NCI-H146 treated with DMSO at 0.1 percent for 48 hours (cell line): ENCODE data around the gene TBC1D8B.
"Not testable (repeated sequence)": the region's sequence is repeated elsewhere in the genome, so short reads cannot be mapped to it uniquely, and the experiment has no call there.

ENCODE experiments used
- DNase-seq: peaks from one replicate; lab custom pipeline; 2025; ENCODE audit not compliant: unreplicated experiment; lab: John Stamatoyannopoulos, UW

TBC1D8B gene

DNA sequence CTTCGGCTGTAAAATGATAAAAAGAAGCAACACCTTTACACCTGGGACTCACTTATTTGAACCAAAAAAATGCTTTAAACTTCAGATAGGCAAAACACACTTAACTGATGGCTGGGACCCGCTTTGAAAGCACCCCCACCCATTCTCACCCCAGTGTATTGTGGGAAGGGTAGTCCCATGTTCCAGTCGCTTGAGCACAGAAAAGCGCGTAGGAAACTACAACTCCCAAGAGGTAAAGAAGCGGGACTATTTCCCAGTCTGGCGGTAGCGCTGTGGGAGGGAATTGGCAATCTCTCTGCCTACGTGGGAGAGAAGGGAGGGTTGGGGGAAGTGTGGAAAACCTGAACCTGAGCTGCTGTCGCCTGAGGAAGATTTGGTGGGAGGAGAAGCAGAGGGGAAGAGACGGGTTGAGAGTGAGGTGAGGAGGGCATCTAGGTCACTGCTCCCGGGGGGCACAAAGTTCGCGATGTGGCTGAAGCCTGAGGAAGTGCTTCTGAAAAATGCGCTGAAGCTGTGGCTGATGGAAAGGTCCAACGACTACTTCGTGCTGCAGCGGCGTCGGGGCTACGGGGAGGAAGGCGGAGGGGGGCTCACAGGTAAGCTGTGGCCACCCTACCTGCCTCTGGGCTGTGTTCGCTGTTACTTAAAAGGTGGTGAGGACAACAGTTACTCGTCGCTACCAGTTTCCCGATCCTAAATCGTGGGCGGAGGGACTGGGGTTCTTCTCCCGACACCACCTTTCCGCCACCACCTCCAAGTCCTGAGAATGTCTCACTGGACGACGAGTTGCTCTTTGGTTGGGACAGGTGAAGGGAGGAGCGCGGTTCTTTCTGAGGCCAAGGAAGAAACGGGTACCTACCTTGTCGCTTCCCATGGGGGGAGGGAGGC is at the start of gene TBC1D8B:
TSS of gene TBC1D8B (plus strand) at position 286 of the 888 bp plus-strand sequence. CDS start at position 467, 181 bp downstream.
- no peak for DNase-seq

DNA sequence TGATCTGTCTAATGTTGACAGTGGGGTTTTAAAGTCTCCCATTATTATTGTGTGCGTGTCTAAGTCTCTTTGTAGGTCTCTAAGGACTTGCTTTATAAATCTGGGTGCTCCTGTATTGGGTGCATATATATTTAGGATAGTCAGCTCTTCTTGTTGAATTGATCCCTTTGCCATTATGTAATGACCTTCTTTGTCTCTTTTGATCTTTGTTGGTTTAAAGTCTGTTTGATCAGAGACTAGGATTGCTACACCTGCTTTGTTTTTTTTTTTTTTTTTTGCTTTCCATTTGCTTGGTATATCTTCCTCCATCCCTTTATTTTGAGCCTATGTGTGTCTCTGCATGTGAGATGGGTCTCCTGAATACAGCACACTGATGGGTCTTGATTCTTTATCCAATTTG is 33.2 kb upstream of the TBC1D8B start:
- DNase-seq = not testable (repeated sequence)

DNA sequence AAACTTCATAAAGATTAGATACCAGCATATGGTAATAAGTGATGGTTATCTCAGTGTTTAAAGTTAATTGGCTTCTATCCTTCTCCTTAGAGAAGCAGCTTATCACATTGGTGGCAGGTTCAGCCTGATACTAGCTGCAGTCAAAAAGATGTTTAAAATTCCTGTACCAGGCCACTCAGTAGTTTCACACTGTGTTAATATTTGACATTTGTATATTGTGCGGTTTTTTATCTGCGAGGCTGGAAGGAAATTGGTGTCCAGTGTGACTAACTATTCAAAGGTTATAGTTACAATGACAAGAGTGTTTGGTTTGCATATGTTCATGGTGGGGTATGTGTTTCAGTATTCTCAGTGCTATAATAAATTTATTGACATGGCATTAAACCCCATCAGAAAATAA is 27.5 kb upstream of the TBC1D8B start:
- DNase-seq = no peak

DNA sequence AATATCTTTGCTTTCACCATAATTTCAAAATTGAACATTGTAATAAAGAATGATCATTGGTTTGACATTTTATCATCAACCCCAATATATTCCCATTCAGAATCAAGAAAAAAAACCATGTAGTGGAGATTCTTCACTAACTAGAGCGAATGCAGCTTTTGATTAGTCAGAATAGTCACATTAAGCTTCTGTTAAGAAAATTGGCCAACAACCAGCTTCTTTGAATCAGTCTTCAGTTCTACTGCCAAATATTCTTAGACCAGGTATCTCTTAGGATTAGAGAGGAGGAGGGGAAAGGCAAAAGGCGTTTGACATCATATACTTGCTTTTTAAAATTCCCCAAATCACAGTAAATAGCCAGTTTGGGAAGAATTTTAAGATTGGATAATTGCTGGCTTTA is 22.2 kb upstream of the TBC1D8B start:
- DNase-seq = no peak

DNA sequence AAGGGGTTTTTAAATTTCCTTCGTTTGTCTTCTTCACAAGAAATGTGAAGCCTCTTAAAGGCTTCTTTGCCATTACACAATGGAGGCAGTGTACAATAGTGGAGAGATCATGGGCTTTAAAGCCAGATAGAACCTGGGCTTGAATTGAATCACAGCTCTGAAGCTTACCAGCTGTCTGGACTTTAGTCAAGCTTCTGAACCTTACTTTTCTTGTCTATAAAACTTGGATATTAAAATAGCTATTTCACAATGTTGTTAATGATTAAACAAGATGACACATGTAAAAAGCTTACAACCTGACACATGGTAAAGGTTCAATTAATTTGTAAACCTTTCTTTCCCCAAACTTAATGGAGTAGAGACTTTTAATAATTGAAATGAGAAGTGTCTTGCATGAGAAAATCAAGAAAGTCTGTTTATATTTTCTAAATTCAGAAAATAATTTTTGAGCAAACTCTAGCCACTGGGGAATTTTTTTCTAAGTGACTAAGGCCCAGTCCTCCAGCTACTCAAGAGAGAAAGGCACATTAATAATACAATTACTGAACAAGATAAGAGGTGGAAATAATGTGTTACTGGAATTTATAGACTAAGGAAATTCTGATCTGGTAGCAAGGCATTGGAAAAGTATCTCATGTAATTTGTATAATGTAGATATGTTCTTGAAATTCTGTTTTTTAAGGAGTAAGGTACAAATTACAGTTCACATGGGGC is 21.7 kb upstream of the TBC1D8B start:
- DNase-seq = no peak

DNA sequence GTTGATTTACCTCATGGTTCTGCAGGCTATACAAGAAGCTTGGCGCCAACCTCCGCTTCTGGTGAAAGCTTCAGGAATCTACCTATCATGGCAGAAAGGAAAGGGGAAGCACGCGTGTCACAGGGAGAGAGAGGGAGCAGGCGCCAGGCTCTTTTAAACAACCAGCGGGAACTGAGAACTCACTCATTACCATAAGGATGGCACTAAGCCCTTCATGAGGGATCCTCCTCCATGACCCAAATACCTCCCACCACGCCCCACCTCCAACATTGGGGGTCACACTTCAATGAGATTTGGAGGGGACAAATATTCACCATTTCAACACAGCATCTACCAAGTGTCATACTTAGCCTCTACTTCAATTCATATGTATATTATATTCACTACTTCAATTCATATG is 18.8 kb upstream of the TBC1D8B start:
- no peak for DNase-seq

DNA sequence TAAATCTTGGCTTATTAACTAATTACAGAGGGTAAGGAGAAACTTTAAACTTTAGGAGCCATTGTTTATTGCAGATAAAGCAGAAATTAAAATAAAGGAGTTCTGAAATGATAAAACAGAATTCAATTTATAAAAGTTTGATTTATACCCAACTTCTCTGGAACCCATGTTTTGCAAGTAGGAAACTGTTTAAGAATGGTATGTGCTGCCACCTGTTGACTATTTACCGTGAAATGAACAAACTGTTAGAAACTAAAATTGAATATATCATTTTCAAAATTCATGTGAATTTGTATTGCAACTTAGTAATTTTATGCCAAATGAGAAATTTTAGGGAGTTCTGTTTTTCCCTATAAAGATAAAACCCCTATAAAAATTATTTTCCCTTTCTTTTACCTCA is 11.0 kb upstream of the TBC1D8B start:
- DNase-seq = no peak

DNA sequence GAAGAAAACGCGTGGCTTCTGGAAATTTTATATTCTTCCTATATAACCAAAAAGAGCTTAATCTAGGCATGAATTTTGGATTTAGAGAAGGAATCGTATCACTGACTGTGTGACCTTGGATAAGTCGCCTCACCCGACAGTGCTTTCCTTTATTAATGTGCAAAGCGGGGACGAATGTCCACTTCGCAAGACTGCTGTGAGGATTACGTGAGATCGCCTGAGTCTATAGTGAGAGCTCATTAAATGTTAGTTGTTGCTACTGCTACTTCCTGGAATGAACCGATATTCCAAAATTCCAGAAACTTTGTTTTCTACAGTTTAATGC is 448 bp upstream of the TBC1D8B start:
- no peak for DNase-seq

DNA sequence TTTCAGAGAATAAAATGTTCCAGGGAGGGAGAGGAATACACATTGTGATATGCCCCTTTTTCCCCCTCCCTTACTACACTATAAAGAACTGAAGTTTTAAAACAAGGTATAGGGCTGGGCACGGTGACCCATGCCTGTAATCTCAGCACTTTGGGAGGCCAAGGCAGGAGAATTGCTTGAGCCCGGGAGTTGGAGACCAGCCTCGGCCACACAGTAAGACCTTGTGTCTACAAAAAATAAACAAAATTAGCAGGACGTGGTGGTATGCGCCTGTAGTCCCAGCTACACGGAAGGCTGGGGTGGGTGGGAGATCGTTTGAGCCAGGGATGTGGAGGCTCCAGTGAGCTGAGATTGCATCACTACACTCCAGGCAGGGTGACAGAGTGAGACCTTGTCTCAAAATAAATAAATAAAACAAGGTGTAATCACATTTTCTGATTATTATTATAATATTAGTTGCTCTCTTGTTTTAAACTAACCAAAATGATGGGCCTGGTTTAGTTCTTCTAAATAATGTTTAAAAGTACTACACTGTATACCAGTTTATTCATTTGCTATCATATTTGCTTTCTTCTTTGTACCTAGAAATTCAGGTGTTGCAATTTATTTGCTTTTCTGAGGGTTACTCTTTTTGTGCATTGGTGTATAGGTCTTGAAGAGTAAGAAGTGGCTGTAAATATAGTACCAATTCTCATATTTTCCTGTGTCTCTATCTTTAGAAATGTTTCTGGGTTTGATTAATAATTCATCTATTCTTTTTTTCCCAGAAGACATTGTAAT is 8.8 kb downstream of the TBC1D8B start:
- DNase-seq = no peak

DNA sequence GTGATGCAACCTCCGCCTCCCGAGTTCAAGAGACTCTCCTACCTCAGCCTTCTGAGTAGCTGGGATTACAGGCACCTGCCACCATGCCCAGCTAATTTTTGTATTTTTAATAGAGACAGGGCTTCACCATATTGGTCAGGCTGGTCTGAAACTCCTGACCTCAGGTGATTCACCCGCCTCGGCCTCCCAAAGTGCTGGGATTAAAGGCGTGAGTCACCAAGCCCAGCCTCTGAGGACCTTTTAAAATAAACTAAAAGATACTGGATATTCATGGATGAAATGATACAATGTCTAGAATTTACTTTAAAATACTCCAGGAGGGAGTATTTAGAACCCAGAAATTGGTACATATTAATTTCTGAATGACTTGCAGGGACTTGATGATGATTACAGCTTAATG is 10.5 kb downstream of the TBC1D8B start:
- not testable (repeated sequence) for DNase-seq

DNA sequence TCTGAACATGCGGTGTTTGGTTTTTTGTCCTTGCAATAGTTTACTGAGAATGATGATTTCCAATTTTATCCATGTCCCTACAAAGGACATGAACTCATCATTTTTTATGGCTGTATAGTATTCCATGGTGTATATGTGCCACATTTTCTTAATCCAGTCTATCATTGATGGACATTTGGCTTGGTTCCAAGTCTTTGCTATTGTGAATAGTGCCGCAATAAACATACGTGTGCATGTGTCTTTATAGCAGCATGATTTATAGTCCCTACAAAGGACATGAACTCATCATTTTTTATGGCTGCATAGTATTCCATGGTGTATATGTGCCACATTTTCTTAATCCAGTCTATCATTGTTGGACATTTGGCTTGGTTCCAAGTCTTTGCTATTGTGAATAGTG is 11.6 kb downstream of the TBC1D8B start:
- not testable (repeated sequence) for DNase-seq

DNA sequence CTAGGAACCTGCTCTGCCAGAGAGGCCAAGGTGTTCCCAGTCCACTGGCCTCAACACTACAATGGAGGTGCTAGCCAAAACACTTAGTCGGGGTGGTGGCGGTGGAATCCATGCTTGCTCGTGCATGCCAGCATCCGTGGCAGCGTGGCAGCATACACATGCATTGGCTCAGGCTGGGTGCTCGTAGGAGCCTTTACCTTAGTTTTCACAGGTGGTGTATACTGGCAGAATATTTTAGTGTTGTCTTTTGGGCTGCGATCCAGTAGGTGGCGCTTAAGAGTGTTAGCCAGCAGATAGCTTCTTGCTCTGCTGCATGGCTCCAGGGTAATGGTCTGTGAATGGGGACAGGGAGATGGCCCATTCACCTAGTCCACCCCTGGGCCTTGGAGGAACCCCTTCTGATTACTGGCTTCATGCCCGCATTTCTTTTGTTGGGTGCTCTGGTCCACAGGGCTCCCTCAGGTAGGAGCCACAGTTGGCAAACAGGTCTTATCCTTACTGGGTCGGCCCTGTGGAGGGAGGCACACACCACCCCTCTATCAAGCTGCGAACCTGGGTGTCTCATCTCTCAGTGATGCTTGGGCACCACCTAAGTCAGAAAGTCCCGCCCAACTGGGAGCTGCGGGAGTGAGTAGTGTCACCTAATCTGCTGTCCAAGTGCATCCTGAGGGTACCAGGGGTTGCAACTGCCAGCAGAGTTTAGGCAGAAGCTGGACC is 60.7 kb downstream of the TBC1D8B start:
- DNase-seq = no peak

DNA sequence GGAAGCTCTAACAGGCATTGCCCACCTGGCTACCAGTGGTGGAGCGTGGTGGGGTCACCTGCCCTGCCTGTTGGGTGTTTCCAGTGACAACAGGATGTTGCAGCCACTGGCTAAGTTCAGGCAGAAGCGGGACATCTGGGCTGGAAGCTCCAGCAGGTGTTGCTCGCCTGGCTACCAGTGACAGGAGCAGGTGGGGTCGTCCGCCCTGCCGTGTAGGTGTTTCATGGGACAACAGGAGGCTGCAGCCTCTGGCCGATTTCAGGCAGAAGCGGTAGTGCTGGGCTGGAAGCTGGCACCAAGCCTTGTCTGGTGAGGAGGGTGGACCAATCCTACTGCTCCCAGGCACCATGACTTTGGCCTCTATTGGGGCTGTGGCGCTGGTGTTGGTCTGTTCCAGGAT is 61.2 kb downstream of the TBC1D8B start:
- no peak for DNase-seq

DNA sequence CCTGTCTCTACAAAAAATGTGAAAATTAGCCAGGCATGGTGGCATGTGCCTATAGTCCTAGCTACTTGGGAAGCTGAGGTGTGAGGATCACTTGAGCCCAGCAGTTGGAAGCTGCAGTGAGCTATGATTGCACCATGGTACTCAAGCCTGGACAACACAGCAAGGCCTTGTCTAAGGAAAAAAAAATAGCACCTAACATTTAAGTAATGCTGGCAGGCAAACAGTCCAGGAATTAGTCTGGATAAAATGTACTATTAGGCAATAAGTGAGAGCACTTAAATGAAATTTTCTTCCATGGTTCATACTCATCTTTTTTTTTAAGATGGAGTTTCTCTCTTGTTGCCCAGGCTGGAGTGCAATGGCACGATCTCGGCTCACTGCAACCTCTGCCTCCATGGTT is 70.3 kb downstream of the TBC1D8B start:
- not testable (repeated sequence) for DNase-seq

DNA sequence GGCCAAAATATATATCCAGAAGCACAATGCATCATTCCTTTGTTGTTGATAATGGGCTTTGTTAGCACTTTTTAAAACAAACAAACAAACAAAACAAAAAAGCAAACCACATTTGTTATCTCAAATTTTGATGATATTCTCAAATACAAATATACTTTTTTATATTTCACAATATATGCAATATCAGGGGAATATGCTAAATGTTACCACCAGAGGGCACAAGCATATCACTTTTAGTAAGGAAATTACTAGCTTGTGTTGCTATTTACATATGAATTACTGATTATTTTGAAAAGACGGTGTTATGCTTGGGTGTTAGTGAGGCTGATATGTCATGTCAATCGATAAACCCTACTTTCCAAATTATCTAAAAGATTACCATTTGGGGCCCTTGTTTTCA is 71.6 kb downstream of the TBC1D8B start:
- no peak for DNase-seq

DNA sequence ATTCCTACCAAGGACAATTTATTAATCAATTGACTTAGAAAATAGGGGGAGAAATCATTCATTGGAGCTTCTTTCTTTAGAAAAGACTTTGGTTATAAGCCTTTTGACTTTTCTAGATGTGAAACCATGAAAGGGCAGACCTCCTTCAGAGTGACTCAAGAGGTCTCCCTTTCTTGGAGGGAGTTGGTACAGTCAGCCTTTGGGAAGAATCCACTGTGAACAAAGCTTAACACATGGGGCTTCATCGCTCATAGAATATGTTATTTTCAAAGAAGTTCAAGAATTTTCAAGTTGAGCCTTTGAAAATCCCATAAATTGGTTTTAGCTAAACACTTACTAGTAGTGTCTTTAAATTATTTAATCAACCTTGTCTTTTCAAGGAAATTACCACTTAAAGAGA is 72.7 kb downstream of the TBC1D8B start:
- no peak for DNase-seq

DNA sequence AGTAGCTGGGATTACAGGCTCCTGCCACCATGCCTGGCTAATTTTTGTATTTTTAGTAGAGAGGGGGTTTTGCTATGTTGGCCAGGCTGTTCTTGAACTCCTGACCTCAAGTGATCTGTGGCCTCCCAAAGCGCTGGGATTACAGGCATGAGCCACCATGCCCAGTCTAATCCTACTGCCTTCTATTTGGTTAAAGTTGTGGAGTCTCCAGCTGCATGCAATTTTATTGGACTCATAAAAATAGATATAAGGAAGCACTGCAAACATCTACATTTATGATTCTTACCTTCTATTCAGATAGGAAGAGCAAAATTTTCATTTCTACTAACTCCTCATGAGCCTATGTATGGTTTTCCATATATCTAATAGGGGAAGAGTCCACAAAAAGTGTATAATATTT is 87.0 kb downstream of the TBC1D8B start:
- DNase-seq = no peak

DNA sequence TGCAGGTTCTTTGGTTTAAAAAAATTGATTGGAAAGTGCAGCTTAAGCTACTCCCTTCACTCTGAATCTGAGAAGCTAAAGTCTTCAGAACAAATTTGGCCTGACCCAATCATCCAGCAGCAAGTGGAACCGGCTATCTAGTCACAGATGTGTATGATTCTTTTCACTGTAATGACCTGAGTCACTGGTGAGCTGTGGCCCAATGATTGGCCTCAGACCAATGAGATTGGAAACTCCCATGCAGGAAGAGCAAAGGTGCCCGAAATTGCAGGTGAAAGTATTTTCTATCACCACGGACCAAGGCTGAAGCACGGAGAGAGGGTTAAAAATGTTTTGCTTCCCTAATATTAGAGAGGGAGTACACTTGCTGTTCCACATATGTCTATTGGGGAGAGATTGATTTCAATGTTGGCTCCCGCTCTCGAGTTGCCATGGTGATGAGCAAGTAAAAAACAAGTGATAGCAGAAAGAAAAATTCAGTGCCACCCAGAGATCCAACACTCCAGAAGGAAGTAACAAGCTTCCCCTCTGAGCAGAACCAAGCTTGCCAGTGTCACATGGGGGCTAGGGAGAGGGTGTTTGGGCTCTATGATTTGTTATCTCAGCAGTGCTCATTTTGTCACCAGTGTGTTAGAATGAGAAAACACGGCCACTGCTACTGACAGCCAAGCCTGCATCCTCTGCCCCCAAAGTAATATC is 89.4 kb downstream of the TBC1D8B start:
- no peak for DNase-seq

DNA sequence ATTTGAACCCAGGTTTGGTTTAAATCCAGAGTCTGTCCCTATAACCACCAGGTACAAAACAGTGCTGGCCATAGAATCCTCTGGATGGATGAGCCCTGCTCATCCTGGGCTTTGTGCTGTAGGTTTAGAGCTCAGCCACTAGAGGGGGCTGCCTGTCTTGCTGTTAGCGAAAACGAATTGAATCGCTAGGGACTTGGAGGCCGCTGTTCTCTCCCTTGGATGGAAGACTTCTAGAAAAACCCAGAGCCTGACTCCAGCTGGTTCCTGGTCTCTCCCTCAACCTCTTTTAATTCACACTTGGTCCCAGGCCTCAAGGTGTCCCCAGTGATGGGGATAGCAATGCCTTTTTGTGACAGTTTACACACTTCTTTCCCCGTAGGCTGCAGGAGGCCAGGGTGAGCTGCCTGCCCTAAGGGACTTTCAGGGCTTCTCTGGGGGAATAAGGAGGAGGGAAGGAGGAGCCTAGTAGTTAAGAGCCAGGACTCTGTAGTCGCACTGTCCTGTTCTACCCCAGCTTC is 92.0 kb downstream of the TBC1D8B start:
- DNase-seq = peak; percentile 8

DNA sequence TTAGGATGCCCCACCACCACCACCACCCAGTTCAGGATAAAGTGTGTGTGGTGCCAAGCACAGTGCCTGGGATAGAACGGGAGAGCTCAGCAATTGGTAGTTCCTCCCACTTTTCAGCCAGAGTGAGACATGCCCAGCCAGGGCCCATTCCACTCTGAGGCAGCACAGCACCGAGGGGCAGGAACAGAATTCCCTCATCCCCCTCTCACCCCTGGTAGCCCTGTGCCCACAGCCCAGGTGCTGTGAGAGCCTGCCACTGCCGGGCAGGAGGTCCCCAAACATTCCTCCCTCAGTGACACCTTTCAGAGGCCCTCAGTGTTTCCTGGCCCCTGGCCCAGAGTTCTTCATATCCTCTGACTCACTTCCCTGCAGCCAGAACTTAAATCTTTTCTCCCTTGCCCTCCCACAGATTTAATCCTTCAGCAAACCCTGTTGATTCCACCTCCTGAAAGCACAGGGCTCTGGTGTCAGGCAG is 92.5 kb downstream of the TBC1D8B start:
- DNase-seq = no peak
